Measurements from ENCODE around the gene SLC25A44.
A peak's percentile ranks its signal among the peaks of the same experiment; 100 is the strongest.

SLC25A44 gene

DNA sequence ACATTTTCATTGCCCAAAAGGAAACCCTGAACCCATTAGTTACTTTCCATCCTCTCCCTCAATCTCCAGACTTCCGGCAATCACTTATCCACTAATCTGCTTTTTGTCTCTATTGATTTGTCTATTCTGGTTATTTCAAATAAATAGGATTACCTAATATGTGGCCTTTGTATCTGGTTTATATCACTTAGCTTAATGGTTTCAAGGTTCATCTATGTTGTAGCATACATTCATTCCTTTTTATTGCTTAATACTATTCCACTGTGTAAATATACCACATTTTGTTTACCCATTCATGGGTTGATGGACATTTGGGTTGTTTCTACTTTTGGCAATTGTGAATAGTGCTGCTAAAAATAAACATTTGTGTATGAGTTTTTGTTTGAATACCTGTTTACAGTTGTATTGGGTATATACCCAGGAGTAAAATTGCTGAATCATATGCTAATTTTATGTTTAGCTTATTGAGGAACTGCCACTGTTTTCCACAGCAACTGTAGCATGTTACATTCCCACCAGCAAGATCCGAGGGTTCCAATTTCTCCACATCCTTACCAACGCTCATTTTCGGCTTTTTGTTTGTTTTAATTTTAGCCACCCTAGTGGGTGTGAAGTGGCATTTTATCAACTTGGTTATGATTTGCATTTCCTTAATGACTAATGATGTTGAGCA is 2.5 kb upstream of the SLC25A44 start:
- Histone ChIP-seq H3K9me3 (ENCODE audit: control insufficient read depth, low read length) (peaks cover 8% of the 10 kb centered on the region), H3K4me3 (ENCODE audit: low read length) (no peak overlapping the region), H3K4me1 (ENCODE audit: control insufficient read depth, insufficient read depth, low read length) (peaks cover 21% of the 10 kb centered on the region), H3K9ac (ENCODE audit: low read length) (no peak overlapping the region), H3K27me3 (replicated peaks; ENCODE audit: control insufficient read depth, insufficient read depth, low read length) (no peaks in the 10 kb centered on the region), H3K36me3 (ENCODE audit: control insufficient read depth, insufficient read depth, low read length, severe bottlenecking) (peaks cover 7% of the 10 kb centered on the region)
- DNase-seq (ENCODE audit: low read depth) = no peak

GRCh38 chr1:156193208-156193487 is 756 bp upstream of the SLC25A44 start:
- no peak for DNase-seq (ENCODE audit: low read depth)
- Histone ChIP-seq H3K9ac (ENCODE audit: low read length) (peak overlapping the region; percentile 87), H3K4me1 (ENCODE audit: control insufficient read depth, insufficient read depth, low read length) (peaks cover 21% of the 10 kb centered on the region), H3K27me3 (replicated peaks; ENCODE audit: control insufficient read depth, insufficient read depth, low read length) (no peaks in the 10 kb centered on the region), H3K9me3 (ENCODE audit: control insufficient read depth, low read length) (no peaks in the 10 kb centered on the region), H3K4me3 (ENCODE audit: low read length) (peak overlapping the region; percentile 95), H3K36me3 (ENCODE audit: control insufficient read depth, insufficient read depth, low read length, severe bottlenecking) (peaks cover 7% of the 10 kb centered on the region)

DNA sequence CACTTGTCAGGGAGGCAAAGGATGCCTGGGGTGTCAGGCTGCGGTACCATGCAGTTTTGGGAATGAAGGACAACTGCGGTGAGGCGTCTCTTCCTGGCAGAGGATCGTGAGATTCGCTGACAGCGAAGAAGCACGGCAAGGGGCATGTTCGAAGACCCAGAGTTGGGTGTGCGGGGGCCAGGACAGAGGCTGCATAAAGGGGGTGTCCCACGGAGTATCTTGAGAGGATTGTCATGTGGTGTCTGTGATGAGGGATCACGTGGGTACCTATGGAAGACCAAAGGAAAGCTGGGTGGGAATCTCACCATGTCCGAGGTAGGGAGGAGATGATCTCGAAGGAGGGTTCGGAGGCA is 372 bp downstream of the SLC25A44 start:
- H3K4me1 ChIP-seq (ENCODE audit: control insufficient read depth, insufficient read depth, low read length) = peaks cover 21% of the 10 kb centered on the region
- peaks cover 7% of the 10 kb centered on the region for H3K36me3 ChIP-seq (ENCODE audit: control insufficient read depth, insufficient read depth, low read length, severe bottlenecking)
- H3K4me3 ChIP-seq (ENCODE audit: low read length) = peak overlapping the region; percentile 95
- peak overlapping the region; percentile 92 for H3K9ac ChIP-seq (ENCODE audit: low read length)
- peak; percentile 48 for DNase-seq (ENCODE audit: low read depth)
- H3K9me3 ChIP-seq (ENCODE audit: control insufficient read depth, low read length) = no peaks in the 10 kb centered on the region
- H3K27me3 ChIP-seq (replicated peaks; ENCODE audit: control insufficient read depth, insufficient read depth, low read length) = no peaks in the 10 kb centered on the region

GRCh38 chr1:156195853-156196252 is 1.9 kb downstream of the SLC25A44 start:
- H3K9me3 ChIP-seq (ENCODE audit: control insufficient read depth, low read length) = no peaks in the 10 kb centered on the region
- H3K4me3 ChIP-seq (ENCODE audit: low read length) = no peak overlapping the region
- H3K4me1 ChIP-seq (ENCODE audit: control insufficient read depth, insufficient read depth, low read length) = peaks cover 21% of the 10 kb centered on the region
- H3K36me3 ChIP-seq (ENCODE audit: control insufficient read depth, insufficient read depth, low read length, severe bottlenecking) = peaks cover 17% of the 10 kb centered on the region
- no peak overlapping the region for H3K9ac ChIP-seq (ENCODE audit: low read length)
- H3K27me3 ChIP-seq (replicated peaks; ENCODE audit: control insufficient read depth, insufficient read depth, low read length) = no peaks in the 10 kb centered on the region
- DNase-seq (ENCODE audit: low read depth) = no peak

GRCh38 chr1:156196445-156196844 is 2.5 kb downstream of the SLC25A44 start:
- Histone ChIP-seq H3K27me3 (replicated peaks; ENCODE audit: control insufficient read depth, insufficient read depth, low read length) (no peaks in the 10 kb centered on the region), H3K4me3 (ENCODE audit: low read length) (no peak overlapping the region), H3K4me1 (ENCODE audit: control insufficient read depth, insufficient read depth, low read length) (peaks cover 21% of the 10 kb centered on the region), H3K9ac (ENCODE audit: low read length) (no peak overlapping the region), H3K9me3 (ENCODE audit: control insufficient read depth, low read length) (no peaks in the 10 kb centered on the region), H3K36me3 (ENCODE audit: control insufficient read depth, insufficient read depth, low read length, severe bottlenecking) (peaks cover 17% of the 10 kb centered on the region)
- DNase-seq (ENCODE audit: low read depth) = no peak

GRCh38 chr1:156198831-156199349 is 5.0 kb downstream of the SLC25A44 start:
- DNase-seq (ENCODE audit: low read depth) = no peak
- Histone ChIP-seq H3K9me3 (ENCODE audit: control insufficient read depth, low read length) (no peaks in the 10 kb centered on the region), H3K36me3 (ENCODE audit: control insufficient read depth, insufficient read depth, low read length, severe bottlenecking) (peaks cover 27% of the 10 kb centered on the region), H3K4me1 (ENCODE audit: control insufficient read depth, insufficient read depth, low read length) (peaks cover 27% of the 10 kb centered on the region), H3K9ac (ENCODE audit: low read length) (no peak overlapping the region), H3K4me3 (ENCODE audit: low read length) (no peak overlapping the region), H3K27me3 (replicated peaks; ENCODE audit: control insufficient read depth, insufficient read depth, low read length) (no peaks in the 10 kb centered on the region)

GRCh38 chr1:156200044-156200443 is 6.1 kb downstream of the SLC25A44 start:
- Histone ChIP-seq H3K9ac (ENCODE audit: low read length) (no peak overlapping the region), H3K4me3 (ENCODE audit: low read length) (no peak overlapping the region), H3K9me3 (ENCODE audit: control insufficient read depth, low read length) (no peaks in the 10 kb centered on the region), H3K36me3 (ENCODE audit: control insufficient read depth, insufficient read depth, low read length, severe bottlenecking) (peaks cover 27% of the 10 kb centered on the region), H3K4me1 (ENCODE audit: control insufficient read depth, insufficient read depth, low read length) (peaks cover 33% of the 10 kb centered on the region), H3K27me3 (replicated peaks; ENCODE audit: control insufficient read depth, insufficient read depth, low read length) (no peaks in the 10 kb centered on the region)
- DNase-seq (ENCODE audit: low read depth) = no peak

GRCh38 chr1:156203331-156203730 is 9.4 kb downstream of the SLC25A44 start:
- Histone ChIP-seq H3K36me3 (ENCODE audit: control insufficient read depth, insufficient read depth, low read length, severe bottlenecking) (peaks cover 32% of the 10 kb centered on the region), H3K9me3 (ENCODE audit: control insufficient read depth, low read length) (no peaks in the 10 kb centered on the region), H3K4me3 (ENCODE audit: low read length) (peak overlapping the region; percentile 59), H3K9ac (ENCODE audit: low read length) (peak overlapping the region; percentile 50), H3K4me1 (ENCODE audit: control insufficient read depth, insufficient read depth, low read length) (peaks cover 24% of the 10 kb centered on the region), H3K27me3 (replicated peaks; ENCODE audit: control insufficient read depth, insufficient read depth, low read length) (no peaks in the 10 kb centered on the region)
- peak; percentile 27 for DNase-seq (ENCODE audit: low read depth)

GRCh38 chr1:156204686-156205085 is 10.8 kb downstream of the SLC25A44 start:
- Histone ChIP-seq H3K36me3 (ENCODE audit: control insufficient read depth, insufficient read depth, low read length, severe bottlenecking) (peaks cover 42% of the 10 kb centered on the region), H3K9ac (ENCODE audit: low read length) (peak overlapping the region; percentile 42), H3K27me3 (replicated peaks; ENCODE audit: control insufficient read depth, insufficient read depth, low read length) (no peaks in the 10 kb centered on the region), H3K9me3 (ENCODE audit: control insufficient read depth, low read length) (no peaks in the 10 kb centered on the region), H3K4me1 (ENCODE audit: control insufficient read depth, insufficient read depth, low read length) (peaks cover 24% of the 10 kb centered on the region), H3K4me3 (ENCODE audit: low read length) (no peak overlapping the region)
- DNase-seq (ENCODE audit: low read depth) = peak; percentile 6

- no peak for DNase-seq (ENCODE audit: low read depth)
- H3K4me1 ChIP-seq (ENCODE audit: control insufficient read depth, insufficient read depth, low read length) = peaks cover 4% of the 10 kb centered on the region
- no peak overlapping the region for H3K4me3 ChIP-seq (ENCODE audit: low read length)
- no peaks in the 10 kb centered on the region for H3K9me3 ChIP-seq (ENCODE audit: control insufficient read depth, low read length)
- no peak overlapping the region for H3K9ac ChIP-seq (ENCODE audit: low read length)
- H3K27me3 ChIP-seq (replicated peaks; ENCODE audit: control insufficient read depth, insufficient read depth, low read length) = no peaks in the 10 kb centered on the region
- H3K36me3 ChIP-seq (ENCODE audit: control insufficient read depth, insufficient read depth, low read length, severe bottlenecking) = peaks cover 47% of the 10 kb centered on the region
Measured at GRCh38 chr1:156211243-156211642, 17.3 kb downstream of the SLC25A44 start.

DNA sequence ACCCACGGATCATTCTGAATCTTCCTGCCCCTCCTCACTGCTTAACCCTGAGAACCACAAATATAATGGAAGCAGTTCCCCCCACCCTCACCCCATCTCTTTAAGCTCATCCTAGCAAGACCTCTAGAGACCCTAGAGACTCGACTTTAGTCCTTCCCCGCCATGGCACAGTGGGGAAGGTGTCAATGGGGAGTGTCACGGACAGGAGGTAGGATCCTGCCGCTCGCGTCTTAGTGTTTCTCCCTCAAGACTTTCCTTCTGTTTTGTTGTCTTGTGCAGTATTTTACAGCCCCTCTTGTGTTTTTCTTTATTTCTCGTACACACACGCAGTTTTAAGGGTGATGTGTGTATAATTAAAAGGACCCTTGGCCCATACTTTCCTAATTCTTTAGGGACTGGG is 18.2 kb downstream of the SLC25A44 start:
- no peak for DNase-seq (ENCODE audit: low read depth)
- H3K4me3 ChIP-seq (ENCODE audit: low read length) = peak overlapping the region; percentile 87
- H3K27me3 ChIP-seq (replicated peaks; ENCODE audit: control insufficient read depth, insufficient read depth, low read length) = no peaks in the 10 kb centered on the region
- no peaks in the 10 kb centered on the region for H3K9me3 ChIP-seq (ENCODE audit: control insufficient read depth, low read length)
- H3K36me3 ChIP-seq (ENCODE audit: control insufficient read depth, insufficient read depth, low read length, severe bottlenecking) = peaks cover 42% of the 10 kb centered on the region
- H3K9ac ChIP-seq (ENCODE audit: low read length) = peak overlapping the region; percentile 93
- peaks cover 5% of the 10 kb centered on the region for H3K4me1 ChIP-seq (ENCODE audit: control insufficient read depth, insufficient read depth, low read length)
